Measurements from ENCODE around the gene SIL1.

DNA sequence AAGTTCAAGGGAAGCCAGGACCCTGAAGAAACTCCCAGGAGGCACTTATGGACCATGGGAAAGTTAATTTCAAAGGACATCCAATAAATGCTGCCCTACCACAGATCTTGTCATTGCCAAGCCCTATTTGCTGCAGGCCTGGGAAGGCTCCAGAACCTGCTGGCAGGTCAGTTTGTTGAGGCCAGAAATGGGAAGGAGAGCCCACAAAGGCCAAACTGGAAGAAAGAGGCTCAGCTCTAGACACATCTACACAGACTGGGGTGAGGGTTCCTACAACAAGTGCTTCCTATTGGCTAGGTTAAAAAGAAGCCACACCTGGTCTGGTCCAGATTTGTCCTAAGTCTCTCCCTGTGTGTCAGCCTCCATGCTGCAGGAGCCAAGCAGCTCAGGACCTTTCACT is 94.4 kb downstream of the SIL1 start:
- TF ChIP-seq SP1 (IDR thresholded peaks at IDR 0.05) (no peak), FOXA1 (IDR thresholded peaks at IDR 0.05) (no peak), SUZ12 (IDR thresholded peaks at IDR 0.05) (no peak)

Measured in HEK293T (cell line).